Measurements from ENCODE around the gene DYRK1A. TPM values are rescaled to one million over a fixed set of nuclear protein-coding genes. Genes with fewer than 3 reads are reported as not detected.
A peak's percentile ranks its signal among the peaks of the same experiment; 100 is the strongest.

Gene DYRK1A
- total and polyA plus RNA-seq, 2 of the 13 experiments (the other 11 are each of a cell fraction or from before 2014, with no cell fraction given): 24.6 to 34.2 TPM

- H3K4me1 ChIP-seq (ENCODE audit: insufficient read depth, low read length): peaks cover 61% of the 10 kb centered on the region
- BruUV-seq (replicated peaks): no TSS peak
- DNase-seq (ENCODE audit: low spot score): no peak
- FAIRE-seq: no peak
- in situ Hi-C loops (cut with HindIII; ENCODE audit: extremely low pct_ligation_motif_present, low pct_unique_long_range_greater_than_20kb): no loop called here
- ChIA-PET POLR2A (no interaction called here), CTCF (ENCODE audit: low intra/inter-chr PET ratio, low total read pairs) (no interaction called here)
- no peak overlapping the region for H3K4me3 ChIP-seq (replicated peaks in 1 of 3; ENCODE audit: insufficient read depth in 1 of 3, low read depth in 2 of 3, low read length in 3 of 3)
- no peak overlapping the region for H2AFZ ChIP-seq (ENCODE audit: low read length)
- TF ChIP-seq, protein P1, sequence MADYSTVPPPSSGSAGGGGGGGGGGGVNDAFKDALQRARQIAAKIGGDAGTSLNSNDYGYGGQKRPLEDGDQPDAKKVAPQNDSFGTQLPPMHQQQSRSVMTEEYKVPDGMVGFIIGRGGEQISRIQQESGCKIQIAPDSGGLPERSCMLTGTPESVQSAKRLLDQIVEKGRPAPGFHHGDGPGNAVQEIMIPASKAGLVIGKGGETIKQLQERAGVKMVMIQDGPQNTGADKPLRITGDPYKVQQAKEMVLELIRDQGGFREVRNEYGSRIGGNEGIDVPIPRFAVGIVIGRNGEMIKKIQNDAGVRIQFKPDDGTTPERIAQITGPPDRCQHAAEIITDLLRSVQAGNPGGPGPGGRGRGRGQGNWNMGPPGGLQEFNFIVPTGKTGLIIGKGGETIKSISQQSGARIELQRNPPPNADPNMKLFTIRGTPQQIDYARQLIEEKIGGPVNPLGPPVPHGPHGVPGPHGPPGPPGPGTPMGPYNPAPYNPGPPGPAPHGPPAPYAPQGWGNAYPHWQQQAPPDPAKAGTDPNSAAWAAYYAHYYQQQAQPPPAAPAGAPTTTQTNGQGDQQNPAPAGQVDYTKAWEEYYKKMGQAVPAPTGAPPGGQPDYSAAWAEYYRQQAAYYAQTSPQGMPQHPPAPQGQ (CRISPR knock-in tag; IDR thresholded peaks at IDR 0.05; ENCODE audit: borderline replicate concordance): no peak
- TF ChIP-seq FOSL2 (CRISPR knock-in tag; IDR thresholded peaks at IDR 0.05): 0 out of 2 replicates have a peak, but pooled peaks have one; percentile 16
- H4K20me1 ChIP-seq (ENCODE audit: insufficient read depth, low read length): peaks cover 40% of the 10 kb centered on the region
- H3K9ac ChIP-seq (ENCODE audit: insufficient read depth, low read depth, low read length): no peak overlapping the region
- no peaks in the 10 kb centered on the region for H3K27me3 ChIP-seq (ENCODE audit: control insufficient read depth in 1 of 2, insufficient read depth in 2 of 2, low read length in 2 of 2)
- 96% methylated on average over 4 of the region's 4 CpGs for WGBS (ENCODE audit: low lambda C conversion rate)
- no peak overlapping the region for H3K27ac ChIP-seq (ENCODE audit: extremely low read length, insufficient read depth, low read length)
- H3K4me2 ChIP-seq (ENCODE audit: low read depth, low read length): no peak overlapping the region
- peaks cover 1 to 9% of the 10 kb centered on the region in 2 experiments; a peak in 2 of 5 replicates for H3K36me3 ChIP-seq (replicated peaks in 1 of 2; ENCODE audit: control insufficient read depth in 1 of 2, insufficient read depth in 2 of 2, low read length in 2 of 2)
- ATAC-seq: no peak
- H3K9me3 ChIP-seq (ENCODE audit: low read length): no peaks in the 10 kb centered on the region
- intact Hi-C loops (cut with micrococcal nuclease; ENCODE audit: unreplicated experiment): no loop called here
- H3K79me2 ChIP-seq (ENCODE audit: insufficient read depth, low read length): peaks cover 92% of the 10 kb centered on the region
Measured at GRCh38 chr21:37450445-37450941, 83.9 kb downstream of the DYRK1A start.

DNA sequence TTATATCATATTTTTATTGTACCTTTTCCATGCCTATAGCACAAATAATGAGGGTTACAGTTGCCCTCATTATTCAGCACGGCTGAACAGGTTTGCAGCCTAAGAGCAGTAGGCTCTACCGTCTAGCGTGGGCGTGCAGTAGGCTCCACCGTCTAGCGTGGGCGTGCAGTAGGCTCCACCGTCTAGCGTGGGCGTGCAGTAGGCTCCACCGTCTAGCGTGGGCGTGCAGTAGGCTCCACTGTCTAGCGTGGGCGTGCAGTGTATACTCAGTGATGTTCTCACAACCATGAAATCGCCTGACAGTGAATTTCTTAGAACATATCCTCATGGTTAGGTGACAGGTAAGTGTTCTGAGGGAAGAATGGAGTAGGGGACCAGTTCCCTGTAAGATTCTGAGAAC is 84.9 kb downstream of the DYRK1A start:
- Histone ChIP-seq H3K9me3 (ENCODE audit: low read length) (no peaks in the 10 kb centered on the region), H3K36me3 (replicated peaks in 1 of 2; ENCODE audit: control insufficient read depth in 1 of 2, insufficient read depth in 2 of 2, low read length in 2 of 2) (peaks cover 1 to 10% of the 10 kb centered on the region in 2 experiments; a peak in 2 of 5 replicates), H3K9ac (ENCODE audit: insufficient read depth, low read depth, low read length) (no peak overlapping the region), H3K27ac (ENCODE audit: extremely low read length, insufficient read depth, low read length) (no peak overlapping the region), H3K79me2 (ENCODE audit: insufficient read depth, low read length) (peaks cover 93% of the 10 kb centered on the region), H3K4me1 (ENCODE audit: insufficient read depth, low read length) (peaks cover 54% of the 10 kb centered on the region), H3K4me3 (replicated peaks in 1 of 3; ENCODE audit: insufficient read depth in 1 of 3, low read depth in 2 of 3, low read length in 3 of 3) (no peak overlapping the region), H3K4me2 (ENCODE audit: low read depth, low read length) (no peak overlapping the region), H2AFZ (ENCODE audit: low read length) (no peak overlapping the region), H3K27me3 (ENCODE audit: control insufficient read depth in 1 of 2, insufficient read depth in 2 of 2, low read length in 2 of 2) (no peaks in the 10 kb centered on the region), H4K20me1 (ENCODE audit: insufficient read depth, low read length) (peaks cover 35% of the 10 kb centered on the region)
- no TSS peak for BruUV-seq (replicated peaks)
- 97% methylated on average over 16 of the region's 16 CpGs for WGBS (ENCODE audit: low lambda C conversion rate)
- in situ Hi-C loops (cut with HindIII; ENCODE audit: extremely low pct_ligation_motif_present, low pct_unique_long_range_greater_than_20kb) (no loop called here), intact Hi-C loops (cut with micrococcal nuclease; ENCODE audit: unreplicated experiment) (no loop called here)
- no peak for ATAC-seq
- no peak for FAIRE-seq
- ChIA-PET CTCF (ENCODE audit: low intra/inter-chr PET ratio, low total read pairs) (no interaction called here), POLR2A (no interaction called here)
- no peak for DNase-seq (ENCODE audit: low spot score)
- no peak for TF ChIP-seq MAF1 (CRISPR knock-in tag; IDR thresholded peaks at IDR 0.05; ENCODE audit: borderline replicate concordance)
- TF ChIP-seq ZNF788 (CRISPR knock-in tag; IDR thresholded peaks at IDR 0.05; ENCODE audit: borderline replicate concordance): no peak
- TF ChIP-seq, protein P2, sequence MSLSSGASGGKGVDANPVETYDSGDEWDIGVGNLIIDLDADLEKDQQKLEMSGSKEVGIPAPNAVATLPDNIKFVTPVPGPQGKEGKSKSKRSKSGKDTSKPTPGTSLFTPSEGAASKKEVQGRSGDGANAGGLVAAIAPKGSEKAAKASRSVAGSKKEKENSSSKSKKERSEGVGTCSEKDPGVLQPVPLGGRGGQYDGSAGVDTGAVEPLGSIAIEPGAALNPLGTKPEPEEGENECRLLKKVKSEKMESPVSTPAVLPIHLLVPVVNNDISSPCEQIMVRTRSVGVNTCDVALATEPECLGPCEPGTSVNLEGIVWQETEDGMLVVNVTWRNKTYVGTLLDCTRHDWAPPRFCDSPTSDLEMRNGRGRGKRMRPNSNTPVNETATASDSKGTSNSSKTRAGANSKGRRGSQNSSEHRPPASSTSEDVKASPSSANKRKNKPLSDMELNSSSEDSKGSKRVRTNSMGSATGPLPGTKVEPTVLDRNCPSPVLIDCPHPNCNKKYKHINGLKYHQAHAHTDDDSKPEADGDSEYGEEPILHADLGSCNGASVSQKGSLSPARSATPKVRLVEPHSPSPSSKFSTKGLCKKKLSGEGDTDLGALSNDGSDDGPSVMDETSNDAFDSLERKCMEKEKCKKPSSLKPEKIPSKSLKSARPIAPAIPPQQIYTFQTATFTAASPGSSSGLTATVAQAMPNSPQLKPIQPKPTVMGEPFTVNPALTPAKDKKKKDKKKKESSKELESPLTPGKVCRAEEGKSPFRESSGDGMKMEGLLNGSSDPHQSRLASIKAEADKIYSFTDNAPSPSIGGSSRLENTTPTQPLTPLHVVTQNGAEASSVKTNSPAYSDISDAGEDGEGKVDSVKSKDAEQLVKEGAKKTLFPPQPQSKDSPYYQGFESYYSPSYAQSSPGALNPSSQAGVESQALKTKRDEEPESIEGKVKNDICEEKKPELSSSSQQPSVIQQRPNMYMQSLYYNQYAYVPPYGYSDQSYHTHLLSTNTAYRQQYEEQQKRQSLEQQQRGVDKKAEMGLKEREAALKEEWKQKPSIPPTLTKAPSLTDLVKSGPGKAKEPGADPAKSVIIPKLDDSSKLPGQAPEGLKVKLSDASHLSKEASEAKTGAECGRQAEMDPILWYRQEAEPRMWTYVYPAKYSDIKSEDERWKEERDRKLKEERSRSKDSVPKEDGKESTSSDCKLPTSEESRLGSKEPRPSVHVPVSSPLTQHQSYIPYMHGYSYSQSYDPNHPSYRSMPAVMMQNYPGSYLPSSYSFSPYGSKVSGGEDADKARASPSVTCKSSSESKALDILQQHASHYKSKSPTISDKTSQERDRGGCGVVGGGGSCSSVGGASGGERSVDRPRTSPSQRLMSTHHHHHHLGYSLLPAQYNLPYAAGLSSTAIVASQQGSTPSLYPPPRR (CRISPR knock-in tag; IDR thresholded peaks at IDR 0.05; ENCODE audit: borderline replicate concordance): no peak
- TF ChIP-seq CBX1 (IDR thresholded peaks at IDR 0.05; ENCODE audit: low read depth): no peak
- no peak for TF ChIP-seq ELF4 (CRISPR knock-in tag; IDR thresholded peaks at IDR 0.05; ENCODE audit: borderline replicate concordance)
- no peak for TF ChIP-seq SMAD9 (CRISPR knock-in tag; IDR thresholded peaks at IDR 0.05)
- no peak for TF ChIP-seq U2AF1 (optimal IDR thresholded peaks at IDR 0.05; ENCODE audit: low read depth, low read length)
- TF ChIP-seq FOXA1 (IDR thresholded peaks at IDR 0.05): no peak
- no peak for TF ChIP-seq FOXA1 (CRISPR knock-in tag; IDR thresholded peaks at IDR 0.05)
- TF ChIP-seq WIZ (CRISPR knock-in tag; IDR thresholded peaks at IDR 0.05): no peak
- no peak for TF ChIP-seq CAMTA2 (CRISPR knock-in tag; IDR thresholded peaks at IDR 0.05; ENCODE audit: borderline replicate concordance)
